GM12878 (cell line): Measurements from ENCODE around the gene ERC1.

Experiments used
- BMI1 ChIP-seq: fragments of 450-650 bp; IDR thresholded peaks from 2 replicates; pipeline ENCODE4 v1.6.1; 2016; ENCODE audit warnings: mild to moderate bottlenecking, moderate library complexity, borderline replicate concordance
- EP300 ChIP-seq, 2 experiments: fragments of 150-350 bp in 1 of 2; IDR thresholded peaks; 2 replicates each; pipeline ENCODE4 v1.6.1; 2011 to 2012; ENCODE audit warnings: low read depth in 2 of 2, low read length in 2 of 2, borderline replicate concordance in 1 of 2, improper control_type of control experiment in 1 of 2, inconsistent platforms in 1 of 2; ENCODE audit not compliant: control insufficient read depth in 1 of 2
- EZH2 ChIP-seq: IDR thresholded peaks from 2 replicates; pipeline ENCODE4 v1.6.1; 2012; ENCODE audit warnings: low read depth, mild to moderate bottlenecking, control low read depth, inconsistent platforms, low read length, borderline replicate concordance; ENCODE audit not compliant: control insufficient read depth
- ZNF24 ChIP-seq: fragments of 450-650 bp; IDR thresholded peaks from 2 replicates; pipeline ENCODE4 v1.6.1; 2017; ENCODE audit warnings: antibody characterized with exemption, mild to moderate bottlenecking
- ZZZ3 ChIP-seq: IDR thresholded peaks from 2 replicates; pipeline ENCODE4 v1.6.1; 2011; ENCODE audit warnings: low read depth; ENCODE audit not compliant: control insufficient read depth, insufficient read length
- TF ChIP-seq, protein P1 (sequence below): IDR thresholded peaks from 2 replicates; pipeline ENCODE4 v1.6.1; 2012; ENCODE audit warnings: low read length, inconsistent platforms
- TF ChIP-seq, protein P2 (sequence below), 3 experiments: IDR thresholded peaks in 2 of 3; conservative IDR thresholded peaks in 1 of 3; 2 replicates each; pipeline ENCODE4 v1.5.1; 2011; ENCODE audit warnings: low read depth in 3 of 3, low read length in 3 of 3, mild to moderate bottlenecking in 3 of 3, control low read depth in 2 of 3, moderate library complexity in 2 of 3, inconsistent platforms in 1 of 3, mixed read lengths in 1 of 3; ENCODE audit not compliant: control insufficient read depth in 2 of 3, insufficient read depth in 1 of 3; ENCODE audit errors: extremely low read depth in 1 of 3
- TF ChIP-seq, protein P3 (sequence below): IDR thresholded peaks from 2 replicates; pipeline ENCODE4 v1.6.1; 2011; ENCODE audit warnings: mild to moderate bottlenecking, low read depth, low read length, moderate library complexity; ENCODE audit not compliant: insufficient replicate concordance

DNA sequence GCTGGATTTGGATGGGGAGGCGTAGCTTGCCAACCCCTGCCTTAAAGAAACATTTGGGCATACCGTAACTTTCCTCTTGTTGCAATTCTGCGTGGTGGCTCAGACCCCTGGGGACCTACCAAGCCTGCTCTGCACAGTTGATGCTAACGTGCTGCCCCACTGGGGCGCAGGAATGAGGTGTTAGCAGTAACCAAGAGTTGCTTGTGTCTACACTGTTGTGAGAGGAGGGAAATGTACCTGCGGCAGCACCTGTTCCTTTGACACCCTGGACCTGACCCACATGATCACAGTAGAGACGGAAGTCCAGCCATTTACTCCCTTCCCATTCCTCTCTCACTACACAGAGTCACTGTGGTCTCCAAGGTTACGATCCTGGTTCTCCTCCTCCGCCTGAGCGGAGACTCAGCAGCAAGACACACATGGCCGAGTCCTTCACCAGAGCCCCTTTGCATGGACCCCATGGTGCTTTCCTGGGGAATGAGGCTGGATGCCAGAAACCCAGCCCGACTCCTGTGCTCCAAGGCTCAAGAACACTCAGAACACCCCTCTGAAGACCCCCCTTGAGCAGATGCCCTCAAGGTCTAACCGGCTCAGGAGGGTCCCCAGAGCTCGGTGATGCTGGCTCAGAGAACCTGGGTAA is 518.5 kb downstream of the ERC1 start:
- TF ChIP-seq, protein P1, sequence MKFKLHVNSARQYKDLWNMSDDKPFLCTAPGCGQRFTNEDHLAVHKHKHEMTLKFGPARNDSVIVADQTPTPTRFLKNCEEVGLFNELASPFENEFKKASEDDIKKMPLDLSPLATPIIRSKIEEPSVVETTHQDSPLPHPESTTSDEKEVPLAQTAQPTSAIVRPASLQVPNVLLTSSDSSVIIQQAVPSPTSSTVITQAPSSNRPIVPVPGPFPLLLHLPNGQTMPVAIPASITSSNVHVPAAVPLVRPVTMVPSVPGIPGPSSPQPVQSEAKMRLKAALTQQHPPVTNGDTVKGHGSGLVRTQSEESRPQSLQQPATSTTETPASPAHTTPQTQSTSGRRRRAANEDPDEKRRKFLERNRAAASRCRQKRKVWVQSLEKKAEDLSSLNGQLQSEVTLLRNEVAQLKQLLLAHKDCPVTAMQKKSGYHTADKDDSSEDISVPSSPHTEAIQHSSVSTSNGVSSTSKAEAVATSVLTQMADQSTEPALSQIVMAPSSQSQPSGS = no peak
- TF ChIP-seq BMI1 (no peak), ZNF24 (no peak), EP300 (IDR thresholded peaks at IDR 0.05; ENCODE audit: borderline replicate concordance in 1 of 2, control insufficient read depth in 1 of 2, low read depth in 2 of 2, low read length in 2 of 2) (no peak), ZZZ3 (no peak), EZH2 (no peak)
- TF ChIP-seq, protein P2, sequence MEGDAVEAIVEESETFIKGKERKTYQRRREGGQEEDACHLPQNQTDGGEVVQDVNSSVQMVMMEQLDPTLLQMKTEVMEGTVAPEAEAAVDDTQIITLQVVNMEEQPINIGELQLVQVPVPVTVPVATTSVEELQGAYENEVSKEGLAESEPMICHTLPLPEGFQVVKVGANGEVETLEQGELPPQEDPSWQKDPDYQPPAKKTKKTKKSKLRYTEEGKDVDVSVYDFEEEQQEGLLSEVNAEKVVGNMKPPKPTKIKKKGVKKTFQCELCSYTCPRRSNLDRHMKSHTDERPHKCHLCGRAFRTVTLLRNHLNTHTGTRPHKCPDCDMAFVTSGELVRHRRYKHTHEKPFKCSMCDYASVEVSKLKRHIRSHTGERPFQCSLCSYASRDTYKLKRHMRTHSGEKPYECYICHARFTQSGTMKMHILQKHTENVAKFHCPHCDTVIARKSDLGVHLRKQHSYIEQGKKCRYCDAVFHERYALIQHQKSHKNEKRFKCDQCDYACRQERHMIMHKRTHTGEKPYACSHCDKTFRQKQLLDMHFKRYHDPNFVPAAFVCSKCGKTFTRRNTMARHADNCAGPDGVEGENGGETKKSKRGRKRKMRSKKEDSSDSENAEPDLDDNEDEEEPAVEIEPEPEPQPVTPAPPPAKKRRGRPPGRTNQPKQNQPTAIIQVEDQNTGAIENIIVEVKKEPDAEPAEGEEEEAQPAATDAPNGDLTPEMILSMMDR (IDR thresholded peaks at IDR 0.05 in 2 of 3, conservative IDR thresholded peaks at IDR 0.05 in 1 of 3; ENCODE audit: control insufficient read depth in 2 of 3, extremely low read depth in 1 of 3, insufficient read depth in 1 of 3, low read depth in 3 of 3, low read length in 3 of 3) = no peak
- TF ChIP-seq, protein P3, sequence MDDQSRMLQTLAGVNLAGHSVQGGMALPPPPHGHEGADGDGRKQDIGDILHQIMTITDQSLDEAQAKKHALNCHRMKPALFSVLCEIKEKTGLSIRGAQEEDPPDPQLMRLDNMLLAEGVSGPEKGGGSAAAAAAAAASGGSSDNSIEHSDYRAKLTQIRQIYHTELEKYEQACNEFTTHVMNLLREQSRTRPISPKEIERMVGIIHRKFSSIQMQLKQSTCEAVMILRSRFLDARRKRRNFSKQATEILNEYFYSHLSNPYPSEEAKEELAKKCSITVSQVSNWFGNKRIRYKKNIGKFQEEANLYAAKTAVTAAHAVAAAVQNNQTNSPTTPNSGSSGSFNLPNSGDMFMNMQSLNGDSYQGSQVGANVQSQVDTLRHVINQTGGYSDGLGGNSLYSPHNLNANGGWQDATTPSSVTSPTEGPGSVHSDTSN = no peak
